ENCODE data around the gene HDAC1. TPM values are rescaled to one million over a fixed set of nuclear protein-coding genes. Genes with fewer than 3 reads are reported as not detected.

HDAC1 gene
- total and polyA plus RNA-seq, 7 donors = 47.1 to 215 (median 68.0) TPM

- no peak for DNase-seq
- H3K4me3 ChIP-seq = no peak overlapping the region
- no peaks in the 10 kb centered on the region for H3K27me3 ChIP-seq
- TF ChIP-seq POLR2AphosphoS5 (IDR thresholded peaks at IDR 0.05) (no peak), CTCF (IDR thresholded peaks at IDR 0.05) (no peak), EP300 (IDR thresholded peaks at IDR 0.05) (no peak), POLR2A (IDR thresholded peaks at IDR 0.05) (no peak)
- intact Hi-C loops (cut with DNase I) = no loop called here
- H3K9me3 ChIP-seq = no peaks in the 10 kb centered on the region
- peaks cover 30 to 96% (median 59%) of the 10 kb centered on the region in 4 donors for H3K36me3 ChIP-seq
- no peaks in the 10 kb centered on the region for H3K4me1 ChIP-seq
- WGBS, 2 donors = 69 to 92% methylated on average over 5 of the region's 5 CpGs
- H3K27ac ChIP-seq = no peak overlapping the region
Observed at GRCh38 chr1:32372149-32372756, 80.4 kb downstream of the HDAC1 start.

- no peak overlapping the region for H3K4me3 ChIP-seq
- H3K27me3 ChIP-seq = no peaks in the 10 kb centered on the region
- H3K36me3 ChIP-seq = peaks cover 30 to 96% (median 61%) of the 10 kb centered on the region in 4 donors
- no peak for DNase-seq
- intact Hi-C loops (cut with DNase I) = no loop called here
- no peaks in the 10 kb centered on the region for H3K4me1 ChIP-seq
- no peak overlapping the region for H3K27ac ChIP-seq
- no peaks in the 10 kb centered on the region for H3K9me3 ChIP-seq
- TF ChIP-seq POLR2A (IDR thresholded peaks at IDR 0.05) (no peak), EP300 (IDR thresholded peaks at IDR 0.05) (no peak), CTCF (IDR thresholded peaks at IDR 0.05) (no peak), POLR2AphosphoS5 (IDR thresholded peaks at IDR 0.05) (no peak)
- 44 to 73% methylated on average over 1 of the region's 1 CpG for WGBS, 2 donors
Observed at GRCh38 chr1:32373996-32374592, 82.2 kb downstream of the HDAC1 start.

DNA sequence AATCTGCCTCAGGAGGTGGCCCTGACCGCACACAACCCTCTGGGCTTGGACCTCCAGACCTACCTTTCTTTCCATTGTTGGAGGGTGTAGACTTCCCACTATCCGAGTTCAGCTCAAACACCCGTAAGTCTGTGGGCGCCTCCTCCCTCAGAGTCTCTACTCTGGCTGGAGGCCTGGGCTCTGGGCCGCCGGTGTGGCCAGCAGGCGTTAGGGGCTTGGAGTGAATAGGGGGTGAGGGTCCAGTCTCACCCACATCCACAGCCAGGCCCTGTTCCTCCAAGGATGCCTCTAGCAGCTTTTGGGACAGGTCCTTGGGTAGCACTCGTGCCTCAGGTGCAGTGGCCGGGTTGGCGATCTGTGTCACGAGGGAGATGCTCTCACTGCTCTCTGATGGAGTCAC lies 84.3 kb downstream of the HDAC1 start:
- TF ChIP-seq CTCF (IDR thresholded peaks at IDR 0.05) (no peak), POLR2AphosphoS5 (IDR thresholded peaks at IDR 0.05) (no peak), EP300 (IDR thresholded peaks at IDR 0.05) (no peak), POLR2A (IDR thresholded peaks at IDR 0.05) (no peak)
- Histone ChIP-seq H3K36me3 (peaks cover 37 to 98% (median 74%) of the 10 kb centered on the region in 4 donors), H3K27me3 (no peaks in the 10 kb centered on the region), H3K9me3 (no peaks in the 10 kb centered on the region), H3K4me1 (no peaks in the 10 kb centered on the region), H3K27ac (no peak overlapping the region), H3K4me3 (no peak overlapping the region)
- WGBS, 2 donors = 95% methylated on average over 11 of the region's 11 CpGs
- intact Hi-C loops (cut with DNase I) = no loop called here
- DNase-seq = no peak

DNA sequence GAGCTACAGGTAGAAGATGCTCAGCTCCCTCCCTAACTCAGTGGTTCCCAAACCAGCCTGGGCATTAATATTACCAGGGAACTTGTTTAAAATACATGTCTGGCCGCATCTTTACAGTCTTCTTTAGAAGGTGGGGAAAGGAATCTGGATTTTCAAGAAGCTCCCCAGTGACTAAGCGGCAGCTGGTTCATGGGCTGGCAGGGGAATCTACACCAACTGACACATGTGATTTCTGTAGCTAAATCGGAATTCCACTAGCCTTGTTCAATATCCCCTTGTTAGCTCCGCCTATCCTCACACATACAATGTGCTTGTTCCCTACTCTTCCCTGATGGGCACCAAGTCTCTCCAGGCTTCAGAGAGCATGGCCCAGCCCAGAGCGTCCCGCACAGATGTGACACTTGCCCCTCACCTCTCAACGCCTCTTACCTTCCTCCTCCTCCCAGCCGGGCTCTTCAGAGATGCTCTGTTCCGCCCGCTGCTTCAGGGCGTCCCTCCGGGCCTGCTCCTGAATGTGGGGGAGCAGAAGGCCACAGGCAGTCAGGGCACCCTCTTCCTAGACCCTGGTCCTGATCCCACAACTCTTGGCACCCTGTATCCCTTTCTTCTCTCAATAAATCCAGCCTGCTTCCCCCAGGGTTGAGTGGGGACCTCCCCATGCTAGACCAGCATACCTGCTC lies 85.8 kb downstream of the HDAC1 start:
- intact Hi-C loops (cut with DNase I) = no loop called here
- TF ChIP-seq POLR2AphosphoS5 (IDR thresholded peaks at IDR 0.05) (no peak), CTCF (IDR thresholded peaks at IDR 0.05) (no peak), POLR2A (IDR thresholded peaks at IDR 0.05) (no peak), EP300 (IDR thresholded peaks at IDR 0.05) (no peak)
- no peaks in the 10 kb centered on the region for H3K4me1 ChIP-seq
- no peaks in the 10 kb centered on the region for H3K9me3 ChIP-seq
- H3K4me3 ChIP-seq = no peak overlapping the region
- no peak for DNase-seq
- peaks cover 48 to 100% (median 84%) of the 10 kb centered on the region in 4 donors for H3K36me3 ChIP-seq
- no peak overlapping the region for H3K27ac ChIP-seq
- 94 to 95% methylated on average over 12 of the region's 12 CpGs for WGBS, 2 donors
- no peaks in the 10 kb centered on the region for H3K27me3 ChIP-seq

All from sigmoid colon (tissue), 7 donors.